ENCODE results near the gene GET4.
A peak's percentile ranks its signal among the peaks of the same experiment; 100 is the strongest.
"Not testable (repeated sequence)": the region's sequence is repeated elsewhere in the genome, so short reads cannot be mapped to it uniquely, and the experiment has no call there.

GET4 gene

DNA sequence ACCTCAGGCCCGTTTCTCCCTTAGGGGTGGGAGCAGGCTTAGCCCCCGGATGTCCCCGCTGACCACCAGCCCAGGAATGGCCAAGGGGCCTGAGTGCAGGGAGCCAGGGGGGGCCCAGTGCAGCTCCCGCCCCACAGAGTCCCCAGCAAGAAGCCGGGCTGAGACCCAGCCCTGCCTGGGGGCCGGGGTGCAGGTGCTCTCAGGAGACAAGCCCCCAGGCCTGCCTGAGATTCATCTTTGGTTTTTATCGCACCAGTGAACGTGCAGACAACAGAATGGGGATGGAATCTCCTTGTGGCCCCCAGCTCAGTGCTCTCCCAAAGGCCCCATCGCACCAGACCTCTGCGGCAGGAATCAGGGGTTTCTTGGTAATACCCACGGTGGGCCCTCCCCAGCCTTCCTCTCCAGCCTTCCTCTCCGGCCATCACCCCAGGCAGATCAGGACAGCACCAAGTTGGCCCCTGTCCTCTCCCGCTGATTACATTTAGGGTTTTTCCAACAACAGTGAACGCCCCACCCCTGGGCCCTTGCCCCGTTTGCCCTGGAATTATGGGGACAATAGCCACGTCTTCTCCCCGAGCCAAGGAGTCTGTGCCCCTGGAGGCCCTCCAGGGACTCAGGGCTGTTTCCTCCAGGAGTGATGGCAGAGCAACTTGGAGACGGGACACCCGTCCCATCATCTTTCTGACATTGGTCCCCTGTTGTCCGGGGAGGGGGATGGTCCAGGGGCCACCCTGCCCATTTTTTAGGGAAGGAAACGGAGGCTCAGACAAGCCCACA lies 55.7 kb downstream of the GET4 start:
- no peak for DNase-seq

DNA sequence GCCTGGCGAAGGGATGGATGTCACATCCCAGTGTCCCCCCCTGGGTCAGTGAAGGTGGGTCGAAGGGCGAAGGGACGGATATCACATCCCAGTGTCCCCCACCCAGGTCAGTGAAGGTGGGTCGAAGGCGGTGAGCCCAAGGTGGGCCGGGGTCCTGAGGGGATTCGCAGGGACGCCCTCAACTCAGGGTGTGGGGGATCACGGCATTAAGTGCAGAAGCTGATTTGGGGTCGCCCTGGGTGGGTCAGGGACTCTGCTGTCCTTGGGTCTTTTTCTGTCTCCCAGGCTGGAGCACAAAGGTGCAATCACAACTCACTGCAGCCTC lies 56.3 kb downstream of the GET4 start:
- no peak for DNase-seq

DNA sequence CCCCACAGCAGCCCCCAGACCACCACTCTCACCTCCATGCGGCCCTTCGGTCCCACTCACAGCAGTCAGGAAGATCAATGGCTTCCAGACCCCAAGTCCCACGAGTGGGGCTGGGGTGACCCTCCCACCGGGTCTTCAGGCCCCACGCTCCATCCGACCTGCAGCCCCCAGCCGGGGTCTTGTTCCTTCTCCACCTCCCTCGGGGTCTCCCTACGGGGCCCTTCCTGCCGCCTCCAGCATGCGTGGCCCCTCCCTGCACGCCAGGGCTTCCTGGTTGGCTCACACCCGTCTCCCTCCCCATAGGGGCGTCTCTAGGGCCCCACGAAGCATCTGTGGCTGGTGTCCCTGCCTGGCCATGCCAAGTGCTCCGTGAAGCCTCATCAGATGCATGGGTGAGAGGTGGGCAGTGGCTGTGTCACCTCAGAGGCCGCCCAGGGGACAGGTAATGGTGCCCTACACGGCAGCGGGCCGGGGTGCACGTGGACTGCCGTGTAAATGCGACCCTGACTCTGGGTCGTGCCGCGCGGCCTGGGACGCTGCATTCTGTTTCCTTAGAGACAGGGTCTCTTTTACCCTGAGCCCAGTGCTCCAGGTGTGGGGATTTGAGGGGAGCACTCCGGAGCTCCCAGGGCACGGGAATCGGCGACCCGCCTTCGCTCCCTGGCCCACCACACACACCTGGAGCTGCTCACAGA lies 58.3 kb downstream of the GET4 start:
- DNase-seq = no peak

DNA sequence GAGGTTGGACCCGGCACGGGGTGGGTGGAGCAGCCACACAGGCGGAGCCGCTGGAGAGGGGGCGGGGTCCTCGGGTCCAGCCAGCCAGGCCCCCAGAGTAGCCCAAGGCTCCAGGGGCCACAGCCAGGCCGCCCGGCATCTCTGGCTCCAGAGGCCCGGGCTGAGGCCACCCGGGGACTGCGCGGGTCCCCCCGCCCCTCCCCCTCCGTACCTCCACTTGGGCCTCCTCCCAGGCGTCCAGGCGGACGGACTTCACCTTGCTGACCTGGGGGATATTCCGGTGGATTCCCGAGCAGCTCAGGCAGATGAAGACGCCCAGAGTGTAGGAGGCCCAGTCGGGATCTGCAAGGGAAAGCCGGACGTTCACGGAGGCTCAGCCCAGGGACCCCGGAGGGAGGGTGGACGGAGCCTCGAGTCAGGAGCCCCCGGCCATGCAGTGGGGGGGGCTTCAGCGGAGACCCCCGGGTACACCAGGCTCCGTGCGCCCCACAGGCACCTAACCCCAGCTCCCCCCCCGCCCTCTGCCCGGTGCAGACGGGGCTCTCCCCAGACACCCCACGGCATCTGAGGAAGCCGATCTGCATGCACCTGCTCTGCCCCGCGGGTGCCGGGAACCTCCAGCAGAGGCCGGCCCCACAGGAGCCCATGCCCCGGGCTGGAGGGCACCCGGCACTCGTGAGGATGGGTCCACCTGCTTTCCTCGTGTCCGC lies 59.0 kb downstream of the GET4 start:
- no peak for DNase-seq

DNA sequence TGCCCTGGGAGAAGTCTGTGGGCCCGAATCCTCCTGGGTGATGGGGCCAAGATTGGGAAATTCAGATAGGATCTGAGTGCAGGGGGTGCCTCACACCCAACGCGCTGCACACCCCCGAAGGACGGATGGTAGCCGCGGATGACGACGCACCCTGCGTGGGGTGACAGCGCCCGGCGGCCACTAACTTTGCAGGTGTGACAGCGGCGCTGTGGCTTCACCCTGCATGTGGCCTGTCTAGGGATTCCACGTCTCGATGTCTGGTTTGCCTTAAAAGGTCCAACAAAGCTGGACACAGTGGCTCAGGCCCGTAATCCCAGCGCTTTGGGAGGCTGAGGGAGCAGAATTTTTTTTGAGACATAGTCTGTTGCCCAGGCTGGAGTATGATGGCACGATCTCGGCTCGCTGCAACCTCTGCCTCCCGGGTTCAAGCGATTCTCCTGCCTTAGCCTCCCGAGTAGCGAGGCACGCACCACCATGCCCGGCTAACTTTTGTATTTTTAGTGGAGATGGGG lies 59.6 kb downstream of the GET4 start:
- no peak for DNase-seq

DNA sequence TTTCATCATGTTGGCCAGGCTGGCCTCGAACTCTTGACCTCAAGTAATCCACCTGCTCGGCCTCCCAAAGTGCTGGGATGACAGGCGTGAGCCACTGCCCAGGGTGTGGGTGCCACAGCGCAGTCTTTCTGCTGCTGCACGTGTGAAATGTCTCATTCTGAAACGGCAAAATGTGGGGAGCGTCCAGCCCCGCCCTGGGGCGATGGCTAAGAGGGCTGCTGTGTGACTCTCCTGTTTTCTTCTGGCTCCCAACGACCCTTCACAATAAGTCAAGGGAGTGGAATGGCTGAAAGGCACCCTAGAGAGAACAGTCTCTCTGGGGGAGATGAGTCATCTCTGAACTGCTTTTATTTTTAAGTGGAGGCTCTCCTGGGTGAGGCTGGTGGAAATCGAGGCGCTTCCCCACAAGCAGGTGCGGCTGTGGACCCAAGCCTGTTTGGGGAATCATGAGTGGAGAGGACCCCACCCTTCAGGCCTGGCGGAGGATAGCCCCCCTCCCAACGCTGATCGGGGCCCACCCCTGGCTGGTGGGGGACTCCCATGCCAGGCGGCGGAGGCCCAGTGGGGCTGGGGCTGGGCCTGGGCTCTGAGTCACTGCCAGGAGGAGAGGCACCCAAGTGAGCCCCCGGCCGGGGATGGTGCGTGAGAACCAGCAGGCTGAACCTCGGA lies 60.2 kb downstream of the GET4 start:
- DNase-seq = no peak

DNA sequence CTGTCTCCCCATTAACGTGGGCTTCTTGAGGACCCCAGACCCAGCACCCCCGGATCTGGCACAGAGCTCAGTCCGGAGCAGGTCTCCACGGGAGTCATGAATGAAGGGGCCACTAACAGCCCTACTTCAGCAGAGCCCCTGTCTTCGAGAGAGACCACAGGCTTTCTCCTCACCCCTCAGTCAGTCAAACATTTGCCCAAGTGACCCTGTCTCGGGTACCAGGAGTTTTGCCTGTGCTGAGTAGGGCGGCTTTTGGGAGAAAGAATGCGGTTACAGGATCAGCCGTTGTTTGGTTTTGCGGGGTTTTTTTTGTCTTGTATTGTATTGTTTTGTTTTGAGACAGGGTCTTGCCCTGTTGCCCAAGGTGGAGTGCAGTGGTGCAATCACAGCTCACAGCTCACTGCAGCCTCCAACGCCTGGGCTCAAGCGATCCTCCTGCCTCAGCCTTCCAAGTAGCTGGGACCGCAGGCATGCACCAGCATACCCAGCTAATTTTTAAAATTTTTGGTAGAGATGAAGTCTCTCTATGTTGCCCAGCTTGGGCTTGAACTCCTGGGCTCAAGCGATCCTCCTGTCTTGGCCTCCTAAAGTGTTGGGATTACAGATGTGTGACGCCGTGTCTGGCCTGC lies 61.6 kb downstream of the GET4 start:
- DNase-seq = no peak

DNA sequence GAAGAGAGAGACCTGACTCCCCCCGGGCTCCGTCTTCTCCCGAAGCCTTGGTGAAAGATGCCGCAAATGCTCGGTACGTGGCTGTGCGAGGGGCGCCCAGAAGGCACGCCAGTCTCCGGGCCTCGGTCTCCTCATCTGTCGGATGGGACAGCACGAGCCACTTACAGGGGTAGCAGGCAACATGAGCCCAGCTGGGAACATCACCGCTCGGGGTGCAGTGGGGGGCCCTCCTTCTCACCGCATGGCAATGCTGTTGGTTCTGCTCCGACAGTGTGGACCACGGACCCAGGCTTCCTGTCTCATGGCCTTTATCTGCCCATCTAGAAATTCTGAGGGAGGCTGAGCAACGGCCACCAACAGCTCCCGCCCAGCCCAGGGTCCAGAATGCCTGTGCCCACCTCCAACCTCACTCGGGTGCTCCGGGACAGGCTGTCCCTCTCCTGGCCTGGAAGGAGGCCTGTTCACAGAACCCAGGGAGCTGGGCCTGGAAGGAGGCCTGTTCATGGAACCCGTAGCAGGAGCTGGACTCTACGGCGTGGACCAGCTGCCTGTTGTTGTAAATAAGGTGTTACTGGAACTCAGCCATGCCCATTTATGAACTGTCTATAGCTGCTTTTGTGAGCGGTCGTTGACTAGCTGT lies 62.3 kb downstream of the GET4 start:
- DNase-seq = no peak

DNA sequence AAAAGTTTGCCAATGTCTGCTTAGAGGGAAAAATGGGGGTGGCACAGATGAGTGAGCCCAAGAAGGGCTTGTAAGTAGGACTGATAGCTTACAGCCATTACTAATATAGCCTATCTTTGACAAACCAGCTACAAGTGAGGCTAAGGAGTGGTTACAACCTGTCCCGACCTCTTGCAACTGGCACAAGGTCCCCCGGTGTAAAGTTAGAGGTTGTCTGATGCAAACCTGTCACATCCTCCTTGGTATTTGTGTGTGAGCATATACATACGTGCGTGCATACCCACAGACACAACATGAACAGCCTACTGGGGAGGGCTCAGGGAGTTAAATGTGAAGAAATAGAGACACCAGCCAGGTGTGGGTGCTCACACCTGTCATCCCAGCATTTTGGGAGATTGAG lies 63.5 kb downstream of the GET4 start:
- DNase-seq = no peak

DNA sequence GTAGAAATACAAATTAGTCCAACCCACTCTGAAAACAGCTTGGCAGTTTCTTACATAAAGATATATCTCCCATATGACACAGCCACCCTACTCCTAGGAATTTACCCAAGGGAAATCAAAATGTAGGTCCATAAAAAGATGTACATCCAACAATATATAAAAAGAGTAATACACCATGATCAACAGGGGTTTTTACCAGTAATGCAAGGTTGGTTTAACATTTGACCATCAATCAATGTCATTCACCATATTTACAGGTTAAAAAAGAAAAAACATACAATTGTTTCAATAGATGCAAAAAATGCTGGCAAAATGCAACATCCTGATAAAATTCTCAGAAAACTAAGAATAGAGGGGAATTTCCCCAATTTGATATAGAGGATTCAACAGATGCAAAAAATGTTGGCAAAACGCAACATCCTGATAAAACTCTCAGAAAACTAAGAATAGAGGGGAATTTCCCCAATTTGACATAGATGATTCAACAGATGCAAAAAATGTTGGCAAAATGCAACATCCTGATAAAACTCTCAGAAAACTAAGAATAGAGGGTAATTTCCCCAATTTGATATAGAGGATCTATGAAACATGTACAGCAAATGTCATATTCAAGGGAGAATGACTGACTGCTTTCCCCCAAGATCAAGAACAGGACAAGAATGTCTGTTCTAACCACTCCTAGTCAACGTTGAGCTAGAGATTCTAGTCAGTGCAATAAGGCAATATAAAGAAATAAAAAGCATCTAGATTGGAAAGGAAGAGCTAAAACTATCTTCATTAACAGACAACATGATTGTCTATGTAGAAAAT lies 64.5 kb downstream of the GET4 start:
- peak; percentile 93 for DNase-seq

DNA sequence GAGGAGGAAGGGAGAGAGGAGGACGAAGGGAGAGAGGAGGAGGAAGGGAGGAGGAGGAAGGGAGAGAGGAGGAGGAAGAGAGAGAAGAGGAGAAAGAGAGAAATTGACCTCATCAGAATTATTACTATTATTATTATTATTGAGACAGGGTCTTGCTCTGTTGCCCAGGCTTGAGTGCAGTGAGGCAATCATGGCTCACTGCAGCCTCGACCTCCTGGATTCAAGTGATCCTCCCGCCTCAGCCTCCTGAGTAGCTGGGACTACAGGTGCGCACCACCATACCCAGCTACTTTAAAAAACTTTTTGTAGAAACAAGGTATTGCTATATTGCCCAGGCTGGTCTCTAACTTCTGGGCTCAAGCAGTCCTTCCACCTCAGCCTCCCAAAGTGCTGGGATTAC lies 67.4 kb downstream of the GET4 start:
- DNase-seq = not testable (repeated sequence)

DNA sequence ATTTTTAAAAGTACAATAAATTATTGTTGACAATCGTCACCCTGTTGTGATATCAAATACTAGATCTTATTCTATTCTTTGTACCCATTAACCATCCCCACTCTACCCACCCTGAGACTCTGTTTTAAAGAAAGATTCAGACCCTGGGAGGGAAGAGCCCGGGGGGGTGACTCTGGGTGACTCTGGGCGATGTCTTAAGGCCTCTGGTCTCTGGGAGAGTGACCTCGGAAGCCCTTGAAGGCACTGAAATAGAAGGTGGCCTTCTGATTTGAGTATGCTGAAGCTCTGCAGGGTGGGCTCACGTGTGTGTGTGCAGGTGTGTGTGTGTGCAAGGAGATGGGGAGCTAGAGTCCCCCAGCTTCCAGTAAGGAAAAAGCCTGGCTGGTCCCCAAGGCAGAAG lies 68.4 kb downstream of the GET4 start:
- no peak for DNase-seq

DNA sequence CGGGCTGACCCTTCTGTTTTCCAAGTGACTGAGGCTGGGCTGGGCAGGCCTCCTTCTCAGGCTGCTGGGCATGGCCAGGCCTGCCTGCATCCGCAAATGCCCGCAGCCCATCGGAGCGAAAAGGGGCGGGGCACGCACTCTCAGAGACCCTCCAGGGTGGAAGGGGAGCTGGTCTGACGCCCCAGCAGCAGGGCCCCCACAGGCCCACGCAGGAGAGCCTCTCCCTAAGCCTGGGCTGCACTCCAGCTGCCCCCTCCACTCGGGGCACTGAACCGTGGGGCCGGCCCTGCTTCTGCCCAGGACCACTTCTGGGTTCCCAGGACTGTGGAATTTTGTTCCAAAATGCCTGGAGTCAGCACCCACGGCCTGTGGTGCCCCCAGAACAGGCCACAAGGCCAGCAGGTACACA lies 68.8 kb downstream of the GET4 start:
- DNase-seq = no peak

DNA sequence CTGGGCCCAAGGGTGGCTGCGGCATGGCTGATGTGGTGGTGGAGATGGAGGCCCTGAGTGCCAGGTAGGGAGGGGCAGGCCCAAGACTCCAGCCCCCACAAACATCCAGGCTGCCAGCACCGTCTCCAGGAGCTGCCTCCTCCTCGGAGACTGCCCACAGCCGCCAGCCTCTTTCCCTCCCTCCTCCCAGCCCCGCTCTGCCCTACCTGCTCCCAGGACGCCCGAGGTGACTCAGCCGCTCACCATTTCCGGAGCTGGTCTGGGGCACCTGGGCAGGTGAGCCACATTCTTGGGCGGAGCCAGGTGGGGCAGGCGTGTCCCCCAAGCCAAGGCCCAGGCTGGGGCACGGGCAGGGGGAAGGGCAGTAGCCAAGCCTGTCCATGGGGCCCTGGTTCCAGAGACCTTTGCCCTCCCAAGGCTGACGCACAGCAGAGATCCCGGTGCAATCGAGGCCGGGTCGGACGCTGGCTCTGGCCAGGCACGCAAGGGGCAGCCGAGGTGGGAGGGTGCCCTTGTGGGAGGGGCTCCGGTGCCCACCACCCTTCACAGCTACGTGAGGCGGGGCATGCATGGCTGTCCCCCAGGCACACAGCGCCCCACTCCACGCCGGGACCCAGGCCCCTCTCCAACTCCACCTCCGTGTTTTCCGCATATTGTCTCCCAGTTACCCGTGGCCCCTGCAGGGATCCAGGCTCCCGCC lies 69.4 kb downstream of the GET4 start:
- DNase-seq = no peak

Data from inflammatory macrophage treated with lipopolysaccharide for 4 hours (primary cell).